OCI-LY7 (cell line): ENCODE results near the gene NPR3.

Experiments used
- EZH2phosphoT487 ChIP-seq: fragments of 200-600 bp; sonication (generic); IDR thresholded peaks from 2 replicates; pipeline ENCODE4 v1.6.1; 2018; ENCODE audit warnings: low read depth, borderline replicate concordance, mild to moderate bottlenecking, mixed run types, antibody characterized with exemption, low read length, moderate library complexity, mixed read lengths
- TF ChIP-seq, protein P1 (sequence below): fragments of 200-600 bp; sonication (generic); conservative IDR thresholded peaks from 2 replicates; pipeline ENCODE4 v1.5.1; 2014; ENCODE audit warnings: mild to moderate bottlenecking, antibody characterized with exemption, low read length, moderate library complexity, mixed read lengths

- TF ChIP-seq, protein P1, sequence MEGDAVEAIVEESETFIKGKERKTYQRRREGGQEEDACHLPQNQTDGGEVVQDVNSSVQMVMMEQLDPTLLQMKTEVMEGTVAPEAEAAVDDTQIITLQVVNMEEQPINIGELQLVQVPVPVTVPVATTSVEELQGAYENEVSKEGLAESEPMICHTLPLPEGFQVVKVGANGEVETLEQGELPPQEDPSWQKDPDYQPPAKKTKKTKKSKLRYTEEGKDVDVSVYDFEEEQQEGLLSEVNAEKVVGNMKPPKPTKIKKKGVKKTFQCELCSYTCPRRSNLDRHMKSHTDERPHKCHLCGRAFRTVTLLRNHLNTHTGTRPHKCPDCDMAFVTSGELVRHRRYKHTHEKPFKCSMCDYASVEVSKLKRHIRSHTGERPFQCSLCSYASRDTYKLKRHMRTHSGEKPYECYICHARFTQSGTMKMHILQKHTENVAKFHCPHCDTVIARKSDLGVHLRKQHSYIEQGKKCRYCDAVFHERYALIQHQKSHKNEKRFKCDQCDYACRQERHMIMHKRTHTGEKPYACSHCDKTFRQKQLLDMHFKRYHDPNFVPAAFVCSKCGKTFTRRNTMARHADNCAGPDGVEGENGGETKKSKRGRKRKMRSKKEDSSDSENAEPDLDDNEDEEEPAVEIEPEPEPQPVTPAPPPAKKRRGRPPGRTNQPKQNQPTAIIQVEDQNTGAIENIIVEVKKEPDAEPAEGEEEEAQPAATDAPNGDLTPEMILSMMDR, result no peak
- TF ChIP-seq EZH2phosphoT487, result no peak
Observed at GRCh38 chr5:32785611-32786254, 74.6 kb downstream of the NPR3 start.
